Measurements from ENCODE around the gene SLC13A3.

Gene SLC13A3

DNA sequence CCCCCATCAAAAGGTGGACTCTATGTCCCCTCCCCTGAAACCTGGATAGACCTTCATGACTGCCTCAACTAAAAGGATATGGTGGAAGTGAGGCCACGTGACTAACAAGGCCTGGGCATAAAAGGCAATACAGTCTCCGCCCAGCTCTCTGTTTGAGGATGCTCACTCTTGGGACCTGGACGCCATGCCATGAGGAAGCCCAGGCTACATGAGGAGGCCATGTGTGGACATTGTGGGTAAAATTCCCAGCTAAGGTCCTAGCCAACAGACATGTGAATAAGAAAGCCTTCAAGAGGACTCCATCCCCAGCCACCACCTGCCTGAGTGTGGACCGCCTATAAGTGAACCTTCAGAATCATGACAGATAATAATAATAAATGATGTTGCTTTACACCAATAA lies 130.7 kb downstream of the SLC13A3 start:
- DNase-seq = no peak

GRCh38 chr20:46519471-46520068 lies 131.7 kb downstream of the SLC13A3 start:
- DNase-seq = no peak

DNA sequence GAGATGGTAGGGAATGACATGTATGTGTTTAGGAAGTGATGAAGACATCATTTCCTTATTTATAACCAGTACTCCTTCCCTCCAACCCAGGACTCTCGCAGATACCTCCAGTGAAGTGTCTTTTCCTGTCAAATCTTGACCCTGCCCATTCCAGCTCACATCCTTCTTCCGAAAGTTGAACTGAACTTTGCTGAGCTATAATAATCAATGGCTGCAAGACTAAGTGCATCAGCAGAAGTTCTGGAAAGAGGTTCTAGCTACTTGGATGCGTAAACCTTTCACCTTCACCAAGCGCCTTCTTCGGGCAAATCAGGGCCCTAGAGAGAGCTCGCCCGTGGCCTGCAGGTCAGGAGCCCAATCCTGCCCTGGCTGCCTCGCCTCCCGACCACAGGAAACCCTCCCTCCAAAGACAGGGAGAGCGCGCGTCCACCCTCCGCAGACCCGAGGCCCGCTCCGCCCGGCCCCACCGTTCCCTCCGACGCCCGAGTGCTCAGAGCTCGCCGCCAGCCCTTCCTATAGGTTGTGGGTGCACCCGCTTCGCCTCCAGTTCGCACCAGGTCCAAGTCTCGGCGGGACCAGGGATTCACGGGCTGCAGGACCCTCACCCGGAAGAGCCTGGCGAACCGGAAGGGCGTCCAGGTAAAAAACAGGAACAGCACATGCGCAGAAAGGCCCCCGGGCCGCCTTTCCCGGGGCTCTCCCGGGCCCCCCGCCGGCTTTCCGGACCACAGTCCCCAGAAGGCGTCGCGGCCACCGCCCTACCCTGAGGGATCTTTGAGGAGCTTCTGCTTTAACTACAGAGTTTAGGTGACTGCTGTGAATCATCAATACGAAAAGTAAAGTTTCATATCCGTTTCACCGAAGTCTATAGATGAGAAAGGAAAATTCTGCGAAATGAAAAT lies 138.1 kb downstream of the SLC13A3 start, which contains the start of gene ZNF334:
Gene ZNF334, minus strand, starts transcription at position 617 of the 902 bp plus-strand sequence. CDS start 1,457 bp downstream, outside the sequence.
- peak; percentile 22 to 79 (median 27) for DNase-seq

DNA sequence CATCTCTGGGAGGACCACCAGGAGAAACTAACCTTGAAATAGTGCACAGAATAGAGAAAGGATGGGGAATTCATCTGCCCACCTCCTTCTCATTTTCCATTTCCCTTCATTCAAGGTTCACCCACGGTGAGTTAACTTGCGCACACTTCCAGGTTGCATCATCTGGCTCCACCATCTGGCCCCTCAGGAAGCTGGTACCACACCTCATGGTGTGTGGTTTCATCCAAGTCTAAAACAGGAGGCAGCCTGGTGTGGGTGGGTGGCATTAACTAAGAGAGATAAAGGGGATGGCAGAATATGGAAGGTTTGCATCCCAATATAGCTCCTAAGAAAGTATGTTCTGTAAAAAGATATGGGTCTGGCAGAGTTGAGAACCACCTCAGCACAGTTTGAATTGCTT lies 141.7 kb downstream of the SLC13A3 start:
- no peak for DNase-seq

All from suppressor macrophage treated with lipopolysaccharide for 1 hour (primary cell).